HepG2 (cell line): ENCODE measurements around the gene TSN. TPM values are rescaled to one million over a fixed set of nuclear protein-coding genes. Genes with fewer than 3 reads are reported as not detected.
A peak's percentile ranks its signal among the peaks of the same experiment; 100 is the strongest.

Experiments
- CBX2 ChIP-seq, 2 experiments: fragments of 200-600 bp in 1 of 2; sonication (generic); formaldehyde crosslinking in 1 of 2; IDR thresholded peaks; 2 replicates each; pipeline versions ENCODE4 v1.7.0 to v1.8.1; 2018 to 2022; ENCODE audit warnings: low read depth in 2 of 2, low read length in 1 of 2, mild to moderate bottlenecking in 1 of 2, missing genetic modification reagents in 1 of 2
- DNMT3B ChIP-seq: conservative IDR thresholded peaks from 2 replicates; pipeline ENCODE4 v1.6.1; 2016; ENCODE audit warnings: missing biosample characterization, control low read depth
- FOSL2 ChIP-seq: sonication (generic); formaldehyde crosslinking; IDR thresholded peaks from 2 replicates; pipeline ENCODE4 v1.4.0; 2020; ENCODE audit warnings: missing genetic modification reagents
- FOXA3 ChIP-seq: IDR thresholded peaks from 2 replicates; pipeline ENCODE4 v1.6.1; 2016; ENCODE audit warnings: missing genetic modification reagents, missing compliant biosample characterization
- GTF2F1 ChIP-seq: fragments of 150-350 bp; IDR thresholded peaks from 2 replicates; pipeline ENCODE4 v1.6.1; 2014; ENCODE audit warnings: low read length
- HNF4G ChIP-seq, 2 experiments: sonication (generic) in 1 of 2; formaldehyde crosslinking in 1 of 2; IDR thresholded peaks; 2 replicates each; pipeline versions ENCODE4 v1.4.0 to v1.6.1; 2011 to 2020; ENCODE audit warnings: borderline replicate concordance in 2 of 2, low read depth in 2 of 2, mild to moderate bottlenecking in 2 of 2, low read length in 1 of 2, missing genetic modification reagents in 1 of 2, moderate library complexity in 1 of 2
- MAF1 ChIP-seq: sonication (generic); formaldehyde crosslinking; IDR thresholded peaks from 2 replicates; pipeline ENCODE4 v1.5.0; 2020; ENCODE audit warnings: missing genetic modification reagents, borderline replicate concordance
- MBD4 ChIP-seq: IDR thresholded peaks from 2 replicates; pipeline ENCODE4 v1.6.1; 2012; ENCODE audit warnings: low read length, inconsistent platforms, borderline replicate concordance
- MBNL3 ChIP-seq: fragments of 250-450 bp; sonication (Bioruptor Pico); conservative IDR thresholded peaks from 2 replicates; pipeline ENCODE4 v1.8.0; 2022; ENCODE audit warnings: mild to moderate bottlenecking, inconsistent platforms
- NFE2L1 ChIP-seq: sonication (generic); formaldehyde crosslinking; IDR thresholded peaks from 2 replicates; pipeline ENCODE4 v1.4.0; 2020; ENCODE audit warnings: missing genetic modification reagents, mild to moderate bottlenecking, borderline replicate concordance
- NONO ChIP-seq, 2 experiments: fragments of 450-650 bp in 1 of 2; sonication (generic) in 1 of 2; formaldehyde crosslinking in 1 of 2; IDR thresholded peaks in 1 of 2; conservative IDR thresholded peaks in 1 of 2; 2 replicates each; pipeline versions ENCODE4 v1.6.1 to v1.8.0; 2017 to 2022; ENCODE audit warnings: mild to moderate bottlenecking in 1 of 2, missing genetic modification reagents in 1 of 2, moderate library complexity in 1 of 2
- PLRG1 ChIP-seq: fragments of 450-650 bp; conservative IDR thresholded peaks from 2 replicates; pipeline ENCODE4 v1.6.1; 2016
- POLR2G ChIP-seq: fragments of 200-400 bp; formaldehyde crosslinking; IDR thresholded peaks from 2 replicates; pipeline ENCODE4 v1.6.1; 2018; ENCODE audit warnings: mild to moderate bottlenecking, low read depth, low read length, moderate library complexity
- RXRA ChIP-seq: sonication (generic); formaldehyde crosslinking; IDR thresholded peaks from 2 replicates; pipeline ENCODE4 v1.5.1; 2020; ENCODE audit warnings: missing genetic modification reagents
- RXRB ChIP-seq: IDR thresholded peaks from 2 replicates; pipeline ENCODE4 v1.6.1; 2016; ENCODE audit warnings: borderline replicate concordance, missing genetic modification reagents, missing compliant biosample characterization
- SOX5 ChIP-seq: IDR thresholded peaks from 2 replicates; pipeline ENCODE4 v1.6.1; 2016; ENCODE audit warnings: borderline replicate concordance
- SRSF9 ChIP-seq: fragments of 200-400 bp; formaldehyde crosslinking; IDR thresholded peaks from 2 replicates; pipeline ENCODE4 v1.6.1; 2018; ENCODE audit warnings: borderline replicate concordance, mild to moderate bottlenecking, low read depth, low read length; ENCODE audit not compliant: insufficient read depth, poor library complexity, severe bottlenecking
- SSRP1 ChIP-seq: IDR thresholded peaks from 2 replicates; pipeline ENCODE4 v1.6.1; 2016; ENCODE audit warnings: control low read depth
- TCF7 ChIP-seq: sonication (generic); IDR thresholded peaks from 2 replicates; pipeline ENCODE4 v1.6.1; 2016; ENCODE audit warnings: antibody characterized with exemption, low read depth
- TEAD3 ChIP-seq: optimal IDR thresholded peaks from 2 replicates; pipeline ENCODE3; 2016; ENCODE audit warnings: borderline replicate concordance
- TGIF2 ChIP-seq: IDR thresholded peaks from 2 replicates; pipeline ENCODE4 v1.6.1; 2016; ENCODE audit warnings: control low read depth, missing compliant biosample characterization
- YEATS2 ChIP-seq: sonication (generic); formaldehyde crosslinking; IDR thresholded peaks from 2 replicates; pipeline ENCODE4 v1.4.0; 2020; ENCODE audit warnings: missing genetic modification reagents, borderline replicate concordance
- YY1 ChIP-seq: IDR thresholded peaks from 2 replicates; pipeline ENCODE4 v1.6.1; 2011; ENCODE audit warnings: low read length, low read depth, moderate library complexity, mild to moderate bottlenecking; ENCODE audit not compliant: insufficient read depth, insufficient replicate concordance
- ZNF3 ChIP-seq: IDR thresholded peaks from 2 replicates; pipeline ENCODE4 v1.7.0; 2017; ENCODE audit warnings: inconsistent platforms
- ZNF644 ChIP-seq: IDR thresholded peaks from 2 replicates; pipeline ENCODE4 v1.6.1; 2016; ENCODE audit warnings: low read depth
- polyA plus RNA-seq, 8 experiments: library from polyadenylated mRNA; depleted of rRNA in 3 of 8; stranded (reverse) in 7 of 8; unstranded in 1 of 8; fragments of >200 nt; fragmentation: Illumina TruSeq in 4 of 8; extraction: Trizol in 4 of 8; gene quantifications; 2 replicates each; pipeline versions ENCODE4 v1.2.1 to v1.2.3, GENCODE V29; 2011 to 2016; ENCODE audit warnings: low read depth in 4 of 8, missing spikeins in 1 of 8, mixed read lengths in 1 of 8; ENCODE audit not compliant: insufficient read depth in 1 of 8
- total RNA-seq, 5 experiments: library from RNA; depleted of rRNA; stranded (reverse); fragments of >200 nt; fragmentation: Illumina TruSeq; extraction: Trizol; gene quantifications; 2 replicates each; pipeline ENCODE4 v1.2.3, GENCODE V29; 2016; ENCODE audit warnings: low read depth in 1 of 5
- TF ChIP-seq, protein P1 (sequence below): sonication (generic); formaldehyde crosslinking; IDR thresholded peaks from 2 replicates; pipeline ENCODE4 v1.8.0; 2022; ENCODE audit warnings: missing genetic modification reagents, low read depth, mild to moderate bottlenecking, borderline replicate concordance
- TF ChIP-seq, protein P2 (sequence below): sonication (generic); formaldehyde crosslinking; IDR thresholded peaks from 2 replicates; pipeline ENCODE4 v1.4.0; 2020; ENCODE audit warnings: mild to moderate bottlenecking, missing genetic modification reagents
- TF ChIP-seq, protein P3 (sequence below), 2 experiments: fragments of 450-650 bp in 1 of 2; sonication (generic) in 1 of 2; formaldehyde crosslinking; IDR thresholded peaks; 2 replicates each; pipeline versions ENCODE4 v1.5.0 to v1.8.0; 2020 to 2022; ENCODE audit warnings: mild to moderate bottlenecking in 1 of 2, missing genetic modification reagents in 1 of 2
- TF ChIP-seq, protein P4 (sequence below): sonication (generic); IDR thresholded peaks from 2 replicates; pipeline ENCODE4 v1.6.1; 2016; ENCODE audit warnings: low read depth, borderline replicate concordance

Gene TSN
- total and polyA plus RNA-seq, 2 of the 13 experiments (the other 11 are each of a cell fraction or from before 2014, with no cell fraction given), result 56.4 to 115 TPM

DNA sequence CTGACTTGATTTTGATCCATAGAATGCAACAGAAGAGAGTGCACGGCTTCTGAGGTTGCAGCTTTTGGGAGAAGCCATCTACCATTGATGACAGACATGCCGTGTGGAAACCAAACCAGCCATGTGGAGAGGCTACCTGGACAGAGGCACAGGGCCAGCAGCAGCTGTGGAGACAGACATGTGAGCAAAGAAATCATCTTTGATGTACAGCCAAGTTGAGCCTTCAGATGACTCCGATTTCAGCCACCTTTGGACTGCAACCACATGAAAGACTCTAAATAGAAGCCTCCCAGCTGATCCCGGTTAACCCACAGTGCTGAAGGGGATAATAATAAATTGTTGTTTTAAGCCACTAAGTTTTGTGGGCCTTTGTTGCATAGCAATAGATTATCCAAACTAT is 54.2 kb downstream of the TSN start (continued):
- TF ChIP-seq DNMT3B (CRISPR knock-in tag) (no peak), HNF4G (IDR thresholded peaks at IDR 0.05; ENCODE audit: borderline replicate concordance, low read depth, low read length) (peak; percentile 60; the same call in 1 of the 2 replicates), HNF4G (CRISPR knock-in tag; IDR thresholded peaks at IDR 0.05; ENCODE audit: borderline replicate concordance, low read depth) (no peak), TCF7 (peak; percentile 89), POLR2G (no peak), YEATS2 (no peak), CBX2 (IDR thresholded peaks at IDR 0.05; ENCODE audit: low read depth, low read length) (no peak), CBX2 (CRISPR knock-in tag; IDR thresholded peaks at IDR 0.05; ENCODE audit: low read depth) (no peak), NFE2L1 (CRISPR knock-in tag) (no peak), SSRP1 (CRISPR knock-in tag) (no peak), ZNF3 (CRISPR knock-in tag) (no peak), PLRG1 (no peak), ZNF644 (CRISPR knock-in tag) (peak; percentile 79; the same call in 1 of the 2 replicates), FOXA3 (CRISPR knock-in tag) (0 out of 2 replicates have a peak, but pooled peaks have one; percentile 16), SOX5 (peak; percentile 28; the same call in 1 of the 2 replicates), MBNL3 (CRISPR knock-in tag) (no peak), NONO (IDR thresholded peaks at IDR 0.05) (no peak), NONO (CRISPR knock-in tag; conservative IDR thresholded peaks at IDR 0.05) (no peak), MBD4 (no peak), SRSF9 (no peak), FOSL2 (CRISPR knock-in tag) (peak; percentile 45), RXRB (CRISPR knock-in tag) (no peak), RXRA (CRISPR knock-in tag) (peak; percentile 51; the same call in 1 of the 2 replicates), YY1 (peak; percentile 26), GTF2F1 (no peak), MAF1 (CRISPR knock-in tag) (no peak), TEAD3 (CRISPR knock-in tag) (peak; percentile 39), TGIF2 (CRISPR knock-in tag) (0 out of 2 replicates have a peak, but pooled peaks have one; percentile 41)
- TF ChIP-seq, protein P1, sequence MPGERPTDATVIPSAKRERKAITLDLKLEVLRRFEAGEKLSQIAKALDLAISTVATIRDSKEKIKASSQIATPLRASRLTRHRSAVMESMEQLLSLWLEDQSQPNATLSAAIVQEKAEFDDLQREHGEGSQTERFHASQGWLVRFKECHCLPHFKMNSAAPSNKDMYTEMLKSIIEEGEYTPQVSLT (CRISPR knock-in tag), result no peak
- TF ChIP-seq, protein P2, sequence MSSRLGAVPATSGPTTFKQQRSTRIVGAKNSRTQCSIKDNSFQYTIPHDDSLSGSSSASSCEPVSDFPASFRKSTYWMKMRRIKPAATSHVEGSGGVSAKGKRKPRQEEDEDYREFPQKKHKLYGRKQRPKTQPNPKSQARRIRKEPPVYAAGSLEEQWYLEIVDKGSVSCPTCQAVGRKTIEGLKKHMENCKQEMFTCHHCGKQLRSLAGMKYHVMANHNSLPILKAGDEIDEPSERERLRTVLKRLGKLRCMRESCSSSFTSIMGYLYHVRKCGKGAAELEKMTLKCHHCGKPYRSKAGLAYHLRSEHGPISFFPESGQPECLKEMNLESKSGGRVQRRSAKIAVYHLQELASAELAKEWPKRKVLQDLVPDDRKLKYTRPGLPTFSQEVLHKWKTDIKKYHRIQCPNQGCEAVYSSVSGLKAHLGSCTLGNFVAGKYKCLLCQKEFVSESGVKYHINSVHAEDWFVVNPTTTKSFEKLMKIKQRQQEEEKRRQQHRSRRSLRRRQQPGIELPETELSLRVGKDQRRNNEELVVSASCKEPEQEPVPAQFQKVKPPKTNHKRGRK, result no peak
- TF ChIP-seq, protein P3, sequence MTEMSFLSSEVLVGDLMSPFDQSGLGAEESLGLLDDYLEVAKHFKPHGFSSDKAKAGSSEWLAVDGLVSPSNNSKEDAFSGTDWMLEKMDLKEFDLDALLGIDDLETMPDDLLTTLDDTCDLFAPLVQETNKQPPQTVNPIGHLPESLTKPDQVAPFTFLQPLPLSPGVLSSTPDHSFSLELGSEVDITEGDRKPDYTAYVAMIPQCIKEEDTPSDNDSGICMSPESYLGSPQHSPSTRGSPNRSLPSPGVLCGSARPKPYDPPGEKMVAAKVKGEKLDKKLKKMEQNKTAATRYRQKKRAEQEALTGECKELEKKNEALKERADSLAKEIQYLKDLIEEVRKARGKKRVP (CRISPR knock-in tag; IDR thresholded peaks at IDR 0.05), result no peak
- TF ChIP-seq, protein P4, sequence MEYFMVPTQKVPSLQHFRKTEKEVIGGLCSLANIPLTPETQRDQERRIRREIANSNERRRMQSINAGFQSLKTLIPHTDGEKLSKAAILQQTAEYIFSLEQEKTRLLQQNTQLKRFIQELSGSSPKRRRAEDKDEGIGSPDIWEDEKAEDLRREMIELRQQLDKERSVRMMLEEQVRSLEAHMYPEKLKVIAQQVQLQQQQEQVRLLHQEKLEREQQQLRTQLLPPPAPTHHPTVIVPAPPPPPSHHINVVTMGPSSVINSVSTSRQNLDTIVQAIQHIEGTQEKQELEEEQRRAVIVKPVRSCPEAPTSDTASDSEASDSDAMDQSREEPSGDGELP, result peak; percentile 95
